K562 treated with DMSO at 1 percent for 4 hours (cell line): ENCODE data around the gene FDXR. TPM values are rescaled to one million over a fixed set of nuclear protein-coding genes. Genes with fewer than 3 reads are reported as not detected.

Experiments
- total RNA-seq: library from RNA; unstranded; fragments of 300-600 nt; gene quantifications from 2 replicates; pipeline ENCODE4 v1.2.3, GENCODE V29; 2022; ENCODE audit not compliant: insufficient read depth

The FDXR gene
- total RNA-seq: 85.8 and 115 TPM in 2 replicates

GRCh38 chr17:74872313-74873036 lies at the start of gene FDXR:
Gene FDXR, minus strand, starts transcription at chr17:74872994. Its CDS starts 50 bp downstream, at chr17:74872944.

DNA sequence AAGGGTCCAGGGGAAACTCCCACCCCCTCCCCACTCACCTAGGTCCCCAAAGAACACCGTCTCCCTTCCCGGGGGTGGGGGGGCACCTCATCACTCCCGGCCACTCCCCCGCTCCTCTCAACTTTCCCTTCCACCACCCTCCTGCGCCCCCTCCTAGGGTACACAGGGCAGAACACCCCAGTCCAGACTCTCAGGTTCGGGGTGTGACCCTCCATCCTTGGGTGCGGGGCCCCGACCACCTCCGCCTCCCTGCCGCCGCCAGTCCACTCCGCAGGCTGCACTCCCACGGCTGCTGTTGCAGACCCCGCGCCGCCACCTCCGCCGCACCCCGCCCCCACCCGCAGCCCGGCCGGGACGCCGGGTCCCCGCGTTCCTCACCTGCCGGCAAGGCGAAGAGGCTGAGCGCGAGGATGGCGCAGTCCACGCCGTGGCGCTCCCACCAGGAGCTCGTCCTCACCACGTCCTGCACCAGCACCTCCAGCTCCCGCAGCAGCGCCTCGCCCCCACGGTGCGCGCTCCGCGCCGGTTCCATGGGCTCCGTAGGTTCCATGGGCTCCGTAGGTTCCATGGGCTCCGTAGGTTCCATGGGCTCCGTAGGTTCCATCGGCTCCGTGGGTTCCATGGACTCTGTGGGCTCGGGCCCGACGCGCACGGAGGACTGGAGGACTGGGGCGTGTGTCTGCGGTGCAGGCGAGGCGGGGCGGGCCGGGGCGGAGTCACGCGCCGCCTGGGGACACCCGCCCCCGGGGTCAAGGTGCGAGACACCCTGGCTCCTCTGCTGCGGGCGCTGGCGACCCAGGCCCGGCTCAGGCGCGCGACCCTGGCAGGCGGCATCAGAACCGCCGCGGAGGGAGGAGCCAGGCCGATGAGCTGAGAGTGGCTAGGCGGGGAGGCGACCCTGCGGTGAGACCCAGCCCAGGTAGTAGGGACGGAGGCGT lies 20.4 kb upstream of the FDXR start, which contains the start of gene FADS6:
FADS6 (minus strand) TSS at position 660 of the 938 bp plus-strand sequence; CDS start at position 622, 38 bp downstream.

DNA sequence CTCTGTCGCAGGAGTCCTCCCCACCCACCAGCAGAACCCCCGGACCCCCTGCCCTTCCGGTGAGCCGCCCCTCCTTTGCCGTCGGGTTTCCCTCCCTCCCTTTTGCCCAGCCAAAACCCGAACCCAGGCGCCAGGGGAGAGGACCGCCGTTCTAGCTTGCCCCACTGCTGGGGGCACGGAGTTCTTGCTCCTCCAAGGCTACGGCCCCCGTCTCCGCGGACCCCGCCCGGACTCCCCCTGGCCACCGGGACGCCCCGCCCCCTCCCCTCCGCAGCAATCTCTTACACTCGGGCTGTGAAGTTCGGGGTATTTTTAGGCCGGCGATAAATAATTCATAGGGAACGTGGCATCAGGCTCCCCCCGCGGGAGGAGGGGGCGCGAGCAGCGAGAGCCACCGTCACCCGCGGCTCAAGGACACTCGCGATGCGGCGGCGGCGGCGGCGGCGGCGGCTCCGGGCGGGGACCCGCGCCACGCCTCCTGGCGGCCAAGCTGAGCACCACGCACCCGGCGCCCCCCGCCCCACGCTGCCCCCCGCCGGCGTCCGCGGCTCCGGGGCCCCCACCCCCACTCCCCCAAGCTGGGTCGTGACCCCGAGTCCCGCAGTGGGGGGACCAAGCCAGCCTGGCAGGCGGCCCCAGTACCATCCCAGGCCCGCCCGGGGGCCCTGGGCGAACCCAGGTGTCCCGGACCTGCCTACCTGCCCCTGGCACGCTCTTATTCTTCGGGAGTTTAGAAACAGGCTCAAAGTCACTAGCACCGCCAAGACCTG lies 13.2 kb downstream of the FDXR start, which contains the start of gene GRIN2C:
GRIN2C (minus strand) TSS at position 427 of the 770 bp plus-strand sequence. CDS start 4,793 bp downstream, outside the sequence.

Other genes starting within 250 kb of the FDXR start
- gene CD300E, start 249.3 kb downstream of the FDXR start, total RNA-seq: not detected in 2 replicates
- not detected in 2 replicates for gene CD300LF, start 160.1 kb downstream of the FDXR start, total RNA-seq
- gene RAB37, start 135.7 kb downstream of the FDXR start, total RNA-seq: not detected in 2 replicates
- 72.2 and 83.0 TPM in 2 replicates for gene NHERF1, start 124.4 kb downstream of the FDXR start, total RNA-seq
- 22.0 and 26.5 TPM in 2 replicates for gene NAT9, start 96.6 kb downstream of the FDXR start, total RNA-seq
- 0.86 and 1.1 TPM in 2 replicates for gene GRIN2C, start 13.1 kb downstream of the FDXR start, total RNA-seq
- gene FADS6, start 20.6 kb upstream of the FDXR start, total RNA-seq: 0.62 TPM in 1 of 2 replicates, not detected in the other
- gene USH1G, start 50.3 kb upstream of the FDXR start, total RNA-seq: 0.33 and 0.47 TPM in 2 replicates
- gene OTOP2, start 51.3 kb upstream of the FDXR start, total RNA-seq: 0.40 TPM in 1 of 2 replicates, not detected in the other
- not detected in 2 replicates for gene OTOP3, start 62.9 kb upstream of the FDXR start, total RNA-seq
- gene HID1, start 99.8 kb upstream of the FDXR start, total RNA-seq: 3.9 and 9.1 TPM in 2 replicates
- gene CDR2L, start 114.6 kb upstream of the FDXR start, total RNA-seq: 13.3 and 19.2 TPM in 2 replicates
- gene MRPL58, start 139.7 kb upstream of the FDXR start, total RNA-seq: 54.4 and 62.3 TPM in 2 replicates
- 428 and 454 TPM in 2 replicates for gene ATP5PD, start 174.0 kb upstream of the FDXR start, total RNA-seq
- 27.3 and 29.3 TPM in 2 replicates for gene KCTD2, start 174.2 kb upstream of the FDXR start, total RNA-seq
- 2.7 and 7.1 TPM in 2 replicates for gene SLC16A5, start 215.0 kb upstream of the FDXR start, total RNA-seq
- gene ARMC7, start 237.0 kb upstream of the FDXR start, total RNA-seq: 26.8 and 34.7 TPM in 2 replicates